ENCODE results near the gene SCUBE1. TPM values are rescaled to one million over a fixed set of nuclear protein-coding genes. Genes with fewer than 3 reads are reported as not detected.

SCUBE1 gene
- total RNA-seq, 1 donor from 2014 or later: 16.6 TPM

DNA sequence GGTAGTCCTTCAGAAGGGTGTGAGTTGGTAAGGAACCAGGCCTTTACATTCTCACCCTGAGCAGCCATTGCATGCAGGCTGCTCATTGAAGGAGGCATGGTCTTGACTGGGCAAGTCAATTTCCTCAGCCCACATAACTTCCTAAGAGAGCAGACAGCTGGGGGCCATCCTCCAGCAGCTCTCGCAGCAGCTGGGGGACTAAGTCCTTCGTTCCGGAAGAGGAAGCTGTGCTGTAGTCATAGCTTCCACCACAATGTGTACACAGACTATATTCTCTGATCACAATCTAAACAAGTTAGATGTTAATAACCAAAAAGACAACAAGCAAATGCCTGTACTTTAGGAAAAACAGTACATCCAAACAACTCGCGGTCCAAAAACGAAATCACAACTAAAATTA is 38.5 kb upstream of the SCUBE1 start:
- intact Hi-C loops (cut with DNase I): loop anchor here (10.0 kb wide), 1 partner anchor 107 kb away; no protein-coding TSS in a partner anchor
- H3K27ac ChIP-seq: no peak overlapping the region
- TF ChIP-seq, protein P1, sequence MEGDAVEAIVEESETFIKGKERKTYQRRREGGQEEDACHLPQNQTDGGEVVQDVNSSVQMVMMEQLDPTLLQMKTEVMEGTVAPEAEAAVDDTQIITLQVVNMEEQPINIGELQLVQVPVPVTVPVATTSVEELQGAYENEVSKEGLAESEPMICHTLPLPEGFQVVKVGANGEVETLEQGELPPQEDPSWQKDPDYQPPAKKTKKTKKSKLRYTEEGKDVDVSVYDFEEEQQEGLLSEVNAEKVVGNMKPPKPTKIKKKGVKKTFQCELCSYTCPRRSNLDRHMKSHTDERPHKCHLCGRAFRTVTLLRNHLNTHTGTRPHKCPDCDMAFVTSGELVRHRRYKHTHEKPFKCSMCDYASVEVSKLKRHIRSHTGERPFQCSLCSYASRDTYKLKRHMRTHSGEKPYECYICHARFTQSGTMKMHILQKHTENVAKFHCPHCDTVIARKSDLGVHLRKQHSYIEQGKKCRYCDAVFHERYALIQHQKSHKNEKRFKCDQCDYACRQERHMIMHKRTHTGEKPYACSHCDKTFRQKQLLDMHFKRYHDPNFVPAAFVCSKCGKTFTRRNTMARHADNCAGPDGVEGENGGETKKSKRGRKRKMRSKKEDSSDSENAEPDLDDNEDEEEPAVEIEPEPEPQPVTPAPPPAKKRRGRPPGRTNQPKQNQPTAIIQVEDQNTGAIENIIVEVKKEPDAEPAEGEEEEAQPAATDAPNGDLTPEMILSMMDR (IDR thresholded peaks at IDR 0.05): no peak
- peaks cover 7% of the 10 kb centered on the region for H3K27me3 ChIP-seq (ENCODE audit: low read depth)
- H3K4me3 ChIP-seq: no peak overlapping the region
- H3K9me3 ChIP-seq: no peaks in the 10 kb centered on the region
- ATAC-seq (peak in 1 of 2 donors; percentile 55), DNase-seq (peak; percentile 20)
- no peaks in the 10 kb centered on the region for H3K36me3 ChIP-seq
- peaks cover 22% of the 10 kb centered on the region for H3K4me1 ChIP-seq

DNA sequence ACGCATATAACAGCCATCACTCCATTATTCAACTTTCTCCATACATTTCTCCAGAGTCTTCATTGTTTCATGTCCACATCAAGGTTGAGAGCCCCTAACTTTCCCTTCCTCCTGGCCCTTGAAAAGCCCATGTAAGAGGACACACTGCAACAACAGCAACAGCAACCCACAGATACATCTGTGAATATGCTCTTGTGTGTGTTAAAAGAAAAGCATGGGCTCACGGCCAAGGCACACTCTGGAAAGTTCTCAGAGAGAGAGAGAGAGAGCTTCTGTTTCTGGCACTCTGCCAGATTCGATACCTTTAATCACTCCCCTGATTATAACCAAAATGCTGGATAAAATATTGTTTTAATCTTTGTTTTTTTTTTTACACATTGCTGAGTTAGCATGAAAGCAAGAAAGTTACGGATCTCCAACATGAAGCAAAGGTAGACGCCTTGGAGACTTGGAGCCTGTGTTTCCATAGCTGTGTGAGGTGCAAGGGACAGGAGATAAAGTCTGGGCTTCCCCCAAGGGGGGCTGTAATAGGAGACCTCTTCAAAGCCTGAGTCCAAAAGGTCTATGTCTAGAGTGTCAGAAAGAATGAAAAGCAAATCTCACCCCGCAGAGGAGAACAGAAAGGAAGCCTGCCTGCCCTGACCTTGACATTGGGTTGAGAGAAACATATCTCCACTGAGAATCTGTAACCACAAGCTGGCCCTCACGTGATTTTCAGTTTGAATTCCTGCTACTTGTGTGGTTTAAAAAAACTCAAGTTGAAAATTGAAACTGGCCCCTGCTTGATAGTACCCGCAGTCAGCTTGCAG is 34.9 kb upstream of the SCUBE1 start:
- H3K27me3 ChIP-seq (ENCODE audit: low read depth): peaks cover 8% of the 10 kb centered on the region
- no peaks in the 10 kb centered on the region for H3K36me3 ChIP-seq
- H3K4me3 ChIP-seq: no peak overlapping the region
- no peak overlapping the region for H3K27ac ChIP-seq
- intact Hi-C loops (cut with DNase I): no loop called here
- peaks cover 15% of the 10 kb centered on the region for H3K4me1 ChIP-seq
- ATAC-seq (peak in 1 of 2 donors; percentile 36), DNase-seq (peak; percentile 1)
- no peaks in the 10 kb centered on the region for H3K9me3 ChIP-seq
- TF ChIP-seq, protein P1 (IDR thresholded peaks at IDR 0.05): no peak

DNA sequence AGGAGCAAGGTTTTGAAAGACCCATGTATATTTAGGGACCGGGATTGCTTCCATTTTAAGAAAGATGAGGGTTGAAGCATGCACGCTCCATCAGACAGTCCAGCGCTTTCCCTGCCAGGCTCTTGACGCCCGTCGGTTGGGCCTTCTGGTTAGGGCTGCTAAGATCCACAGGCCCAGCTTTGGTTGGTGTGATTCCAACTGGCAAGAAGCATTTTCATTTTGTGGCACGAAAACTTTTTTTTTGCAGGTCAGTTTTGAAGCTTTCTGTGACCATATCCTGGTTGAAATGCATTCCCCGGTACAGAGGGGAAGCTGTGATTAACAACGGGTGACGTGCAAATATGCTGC is 34.4 kb upstream of the SCUBE1 start:
- intact Hi-C loops (cut with DNase I): no loop called here
- Histone ChIP-seq H3K4me1 (peaks cover 15% of the 10 kb centered on the region), H3K36me3 (no peaks in the 10 kb centered on the region), H3K27ac (no peak overlapping the region), H3K4me3 (no peak overlapping the region), H3K9me3 (no peaks in the 10 kb centered on the region), H3K27me3 (ENCODE audit: low read depth) (peaks cover 8% of the 10 kb centered on the region)
- DNase-seq: peak; percentile 10
- TF ChIP-seq, protein P1 (IDR thresholded peaks at IDR 0.05): no peak
- no peak for ATAC-seq

DNA sequence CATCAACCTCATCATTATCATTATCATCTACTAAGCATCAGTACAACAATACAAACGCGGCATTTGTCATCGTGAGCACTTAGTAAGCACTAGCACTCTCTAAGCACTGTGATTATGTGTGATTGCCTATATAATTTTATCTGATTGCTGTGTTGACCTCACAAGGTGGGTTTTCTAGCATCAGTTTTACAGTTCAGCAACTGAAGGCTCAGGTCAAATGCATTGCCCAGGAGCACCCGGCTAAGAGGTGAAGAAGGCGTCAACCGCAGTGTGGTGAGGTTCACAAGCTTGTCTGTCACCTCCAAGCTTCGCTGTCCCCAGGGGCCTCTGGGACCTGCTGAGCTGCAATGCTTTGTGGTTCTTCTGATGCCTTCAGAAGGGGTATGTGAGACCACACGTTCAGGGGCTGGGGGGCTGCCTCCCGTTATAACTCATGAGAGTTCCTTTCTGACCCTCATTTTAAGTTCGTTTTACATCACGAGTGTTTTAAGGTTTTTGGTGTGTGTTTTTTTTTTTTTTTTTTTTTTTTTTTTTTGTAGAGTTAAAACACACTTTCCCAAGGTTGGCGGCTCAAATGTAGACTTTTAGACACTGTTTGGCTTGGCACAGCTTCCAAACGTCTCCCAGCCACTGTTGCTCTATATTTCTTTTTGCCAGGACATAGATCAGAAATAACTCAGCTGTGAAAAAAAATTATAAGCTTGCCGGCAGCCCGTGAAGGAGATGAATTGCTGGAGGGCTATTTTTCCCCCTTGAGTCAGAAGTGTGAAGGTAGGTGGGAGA is 33.8 kb upstream of the SCUBE1 start:
- H3K36me3 ChIP-seq: no peaks in the 10 kb centered on the region
- ATAC-seq: peak; percentile 26 to 48
- H3K4me1 ChIP-seq: peaks cover 15% of the 10 kb centered on the region
- intact Hi-C loops (cut with DNase I): no loop called here
- no peak for DNase-seq
- no peak overlapping the region for H3K4me3 ChIP-seq
- peaks cover 12% of the 10 kb centered on the region for H3K27me3 ChIP-seq (ENCODE audit: low read depth)
- TF ChIP-seq, protein P1 (IDR thresholded peaks at IDR 0.05): no peak
- no peaks in the 10 kb centered on the region for H3K9me3 ChIP-seq
- H3K27ac ChIP-seq: no peak overlapping the region

DNA sequence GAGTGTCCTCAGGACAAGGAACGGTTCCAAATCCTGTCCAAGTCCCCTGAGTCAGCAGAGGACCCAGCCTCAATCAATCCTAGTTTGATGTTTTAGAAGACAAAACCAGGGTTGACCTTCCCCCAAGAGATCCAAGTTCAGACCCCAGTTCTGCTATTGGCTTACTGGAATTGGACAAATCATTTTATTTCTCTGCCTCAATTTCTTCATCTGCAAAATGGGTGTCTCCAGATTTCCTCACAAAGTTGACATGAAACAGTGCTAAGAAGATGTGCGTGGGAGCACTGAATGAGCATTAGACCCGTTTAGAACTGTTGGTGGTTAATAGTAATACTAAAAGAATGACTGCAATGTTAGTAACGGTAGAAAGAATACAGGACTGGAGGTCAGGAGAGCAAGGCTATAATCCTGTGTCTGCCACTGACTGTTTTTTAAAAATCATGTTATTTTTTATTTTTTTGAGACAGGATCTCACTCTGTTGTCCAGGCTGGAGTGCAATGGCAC is 32.8 kb upstream of the SCUBE1 start:
- H3K9me3 ChIP-seq: no peaks in the 10 kb centered on the region
- ATAC-seq (no peak), DNase-seq (no peak)
- no peak overlapping the region for H3K27ac ChIP-seq
- intact Hi-C loops (cut with DNase I): no loop called here
- peaks cover 15% of the 10 kb centered on the region for H3K4me1 ChIP-seq
- peaks cover 20% of the 10 kb centered on the region for H3K27me3 ChIP-seq (ENCODE audit: low read depth)
- no peaks in the 10 kb centered on the region for H3K36me3 ChIP-seq
- no peak overlapping the region for H3K4me3 ChIP-seq
- TF ChIP-seq, protein P1 (IDR thresholded peaks at IDR 0.05): no peak
